ENCODE data around the gene RBM46. TPM values are rescaled to one million over a fixed set of nuclear protein-coding genes. Genes with fewer than 3 reads are reported as not detected.
"Not testable (repeated sequence)": the region's sequence is repeated elsewhere in the genome, so short reads cannot be mapped to it uniquely, and the experiment has no call there.

Gene RBM46
- total RNA-seq, 1 donor from 2014 or later: not detected

GRCh38 chr4:154869301-154869700, 88.2 kb downstream of the RBM46 start:
- DNase-seq (ENCODE audit: low spot score in 2 of 2): no peak
- no peak overlapping the region for H3K27ac ChIP-seq
- intact Hi-C loops (cut with DNase I): no loop called here
- no peaks in the 10 kb centered on the region for H3K27me3 ChIP-seq
- no peaks in the 10 kb centered on the region for H3K36me3 ChIP-seq
- TF ChIP-seq CTCF (IDR thresholded peaks at IDR 0.05): no peak
- no peak overlapping the region for H3K4me3 ChIP-seq
- no peaks in the 10 kb centered on the region for H3K4me1 ChIP-seq
- no peaks in the 10 kb centered on the region for H3K9me3 ChIP-seq

GRCh38 chr4:154872198-154872597, 91.1 kb downstream of the RBM46 start:
- H3K27ac ChIP-seq: no peak overlapping the region
- H3K36me3 ChIP-seq: no peaks in the 10 kb centered on the region
- no peak for DNase-seq (ENCODE audit: low spot score in 2 of 2)
- no peaks in the 10 kb centered on the region for H3K4me1 ChIP-seq
- no peaks in the 10 kb centered on the region for H3K9me3 ChIP-seq
- TF ChIP-seq CTCF (IDR thresholded peaks at IDR 0.05): no peak
- no peaks in the 10 kb centered on the region for H3K27me3 ChIP-seq
- no peak overlapping the region for H3K4me3 ChIP-seq
- intact Hi-C loops (cut with DNase I): no loop called here

- H3K36me3 ChIP-seq; H3K27me3 ChIP-seq; H3K9me3 ChIP-seq; H3K4me1 ChIP-seq; intact Hi-C loops (cut with DNase I); DNase-seq (ENCODE audit: low spot score in 2 of 2); H3K27ac ChIP-seq; H3K4me3 ChIP-seq: not testable (repeated sequence)
Observed at GRCh38 chr4:154874049-154874448, 93.0 kb downstream of the RBM46 start.

- Histone ChIP-seq H3K27ac (no peak overlapping the region), H3K4me1 (no peaks in the 10 kb centered on the region), H3K36me3 (no peaks in the 10 kb centered on the region), H3K4me3 (no peak overlapping the region), H3K27me3 (no peaks in the 10 kb centered on the region), H3K9me3 (no peaks in the 10 kb centered on the region)
- TF ChIP-seq CTCF (IDR thresholded peaks at IDR 0.05): no peak
- no peak for DNase-seq (ENCODE audit: low spot score in 2 of 2)
- intact Hi-C loops (cut with DNase I): no loop called here
Observed at GRCh38 chr4:154877110-154877760, 96.2 kb downstream of the RBM46 start.

Other genes starting within 250 kb of the RBM46 start
- gene PLRG1, start 230.9 kb upstream of the RBM46 start, total RNA-seq: 34.7 TPM
- gene FGB, start 218.3 kb upstream of the RBM46 start, total RNA-seq: 37.0 TPM
- 47.6 TPM for gene FGA, start 190.5 kb upstream of the RBM46 start, total RNA-seq
- 40.3 TPM for gene FGG, start 168.6 kb upstream of the RBM46 start, total RNA-seq
- not detected for gene LRAT, start 37.3 kb upstream of the RBM46 start, total RNA-seq

All from ascending aorta (tissue), 2 donors.